Naive thymus-derived CD4-positive, alpha-beta T cell (primary cell): Measurements from ENCODE around the gene ADAMTS4. TPM values are rescaled to one million over a fixed set of nuclear protein-coding genes. Genes with fewer than 3 reads are reported as not detected.

Experiments
- ATAC-seq: fragments of 150-1000 bp; cut with Tn5 transposase; 2 replicates; pipeline ENCODE4 v1.10.0; 2021; ENCODE audit warnings: mild to moderate bottlenecking, moderate library complexity
- CTCF ChIA-PET: fragments of 350-600 bp; sonication (Branson Sonifier 250); formaldehyde crosslinking; loops from one replicate; lab custom pipeline; 2021; ENCODE audit warnings: antibody characterized with exemption; lab: Charles Lee
- POLR2A ChIA-PET: fragments of 350-600 bp; sonication (Branson Sonifier 250); formaldehyde crosslinking; loops from one replicate; lab custom pipeline; 2021; ENCODE audit warnings: antibody characterized with exemption, inconsistent platforms; lab: Charles Lee
- DNase-seq, 9 donors: peaks; one replicate each; pipeline versions ENCODE4 v3.0.0 to v3.0.0-alpha.2; 2020 to 2022; ENCODE audit warnings: mixed read lengths in 1 of 9
- H3K27ac ChIP-seq: one replicate; pipeline ENCODE4 v1.7.0; 2013; ENCODE audit warnings: mild to moderate bottlenecking, low read depth, low read length, moderate library complexity
- H3K27me3 ChIP-seq, 2 donors: one replicate each; pipeline ENCODE4 v1.7.0; 2013; ENCODE audit warnings: low read length in 2 of 2, mild to moderate bottlenecking in 2 of 2, moderate library complexity in 2 of 2; ENCODE audit not compliant: control insufficient read depth in 2 of 2, insufficient read depth in 2 of 2
- H3K36me3 ChIP-seq, 3 experiments: 1 replicate in 2 of 3; 2 replicates in 1 of 3; pipeline ENCODE4 v1.7.0; 2013; ENCODE audit warnings: low read length in 3 of 3, mild to moderate bottlenecking in 3 of 3, moderate library complexity in 1 of 3; ENCODE audit not compliant: insufficient read depth in 3 of 3, control insufficient read depth in 2 of 3
- H3K4me1 ChIP-seq, 2 donors: one replicate each; pipeline ENCODE4 v1.7.0; 2013; ENCODE audit warnings: low read length in 2 of 2, mild to moderate bottlenecking in 2 of 2, moderate library complexity in 1 of 2; ENCODE audit not compliant: control insufficient read depth in 2 of 2, insufficient read depth in 2 of 2
- H3K4me3 ChIP-seq: 2 replicates; pipeline ENCODE4 v1.7.0; 2013; ENCODE audit warnings: mild to moderate bottlenecking, low read length
- H3K9me3 ChIP-seq, 3 experiments: 1 replicate in 2 of 3; 2 replicates in 1 of 3; pipeline ENCODE4 v1.7.0; 2013; ENCODE audit warnings: low read length in 3 of 3; ENCODE audit not compliant: control insufficient read depth in 2 of 3
- H3K27ac Mint-ChIP-seq, 9 donors: one replicate each; pipeline ENCODE4 v1.8.0; 2020 to 2022; ENCODE audit warnings: mixed read lengths in 9 of 9, mild to moderate bottlenecking in 8 of 9, moderate library complexity in 5 of 9, inconsistent platforms in 2 of 9
- H3K27me3 Mint-ChIP-seq, 5 donors: one replicate each; pipeline ENCODE4 v1.8.0; 2021 to 2022; ENCODE audit warnings: mixed read lengths in 5 of 5, mild to moderate bottlenecking in 1 of 5
- H3K36me3 Mint-ChIP-seq, 5 donors: one replicate each; pipeline ENCODE4 v1.8.0; 2020 to 2022; ENCODE audit warnings: mixed read lengths in 5 of 5, mild to moderate bottlenecking in 3 of 5, inconsistent platforms in 1 of 5
- H3K4me1 Mint-ChIP-seq, 7 donors: one replicate each; pipeline ENCODE4 v1.8.0; 2020 to 2022; ENCODE audit warnings: mixed read lengths in 7 of 7, mild to moderate bottlenecking in 3 of 7, inconsistent platforms in 1 of 7
- H3K4me3 Mint-ChIP-seq, 10 donors: one replicate each; pipeline ENCODE4 v1.8.0; 2020 to 2022; ENCODE audit warnings: mild to moderate bottlenecking in 10 of 10, mixed read lengths in 10 of 10, moderate library complexity in 6 of 10, inconsistent platforms in 2 of 10
- H3K9me3 Mint-ChIP-seq, 11 donors: one replicate each; pipeline ENCODE4 v1.8.0; 2020 to 2022; ENCODE audit warnings: mixed read lengths in 11 of 11, mild to moderate bottlenecking in 4 of 11, inconsistent platforms in 1 of 11, moderate library complexity in 1 of 11
- intact Hi-C, 2 donors: fragments of 100-400 bp; cut with micrococcal nuclease; formaldehyde crosslinking; loops; one replicate each; pipeline ENCODE4 v1.15.1; 2023
- microRNA-seq: library from miRNA; unstranded; fragments of <30 nt; microRNA quantifications from one replicate; pipeline ENCODE4 v1.2.0, GENCODE V29; 2022; ENCODE audit warnings: borderline microRNAs expressed
- polyA plus RNA-seq, 2 donors: library from polyadenylated mRNA; unstranded; fragments of 300-500 nt; fragmentation: Illumina TruSeq; gene quantifications; one replicate each; pipeline ENCODE4 v1.2.3, GENCODE V29; 2021
- total RNA-seq, 6 experiments: library from RNA in 5 of 6; stranded (reverse) in 5 of 6; gene quantifications; 1 replicate in 5 of 6; 2 replicates in 1 of 6; pipeline ENCODE4 v1.2.3 and lab custom pipeline; 2021 to 2026

Gene ADAMTS4
- total and polyA plus RNA-seq, 7 experiments from 2014 or later, result 0.21 to 3.3 (median 1.1) TPM

DNA sequence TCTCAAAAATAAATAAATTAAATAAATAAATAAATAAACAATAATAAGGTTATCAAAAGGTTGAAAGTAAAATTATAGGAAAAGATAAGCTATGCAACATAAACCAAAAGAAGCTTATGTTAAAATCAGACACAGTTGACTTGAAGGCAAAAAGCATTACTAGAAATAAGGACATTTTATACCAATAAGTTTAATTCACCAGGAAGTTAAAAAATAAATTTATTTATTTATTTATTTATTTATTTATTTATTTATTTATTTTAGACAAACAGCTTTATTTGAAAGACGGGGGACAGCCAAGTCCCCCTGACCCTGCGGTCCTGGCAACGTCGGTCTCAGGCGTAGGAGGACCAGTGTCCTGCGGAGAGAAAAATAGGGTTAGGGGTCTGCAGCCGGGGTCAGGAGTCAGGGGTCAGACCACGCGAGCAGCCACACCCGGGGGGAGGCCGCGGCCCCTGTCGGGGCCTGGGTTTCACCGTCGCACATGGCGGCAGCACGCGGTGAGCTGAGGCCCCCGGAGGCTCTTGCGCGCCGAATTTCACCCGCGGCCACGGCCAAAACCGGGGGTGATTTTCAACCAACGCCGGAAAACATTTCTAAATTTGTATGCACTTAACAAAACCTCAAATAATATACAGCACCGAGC is 58.0 kb downstream of the ADAMTS4 start:
- Histone ChIP-seq H3K36me3 (no peaks in the 10 kb centered on the region), H3K27ac (no peak overlapping the region), H3K4me1 (no peaks in the 10 kb centered on the region), H3K9me3 (no peaks in the 10 kb centered on the region), H3K27me3 (no peaks in the 10 kb centered on the region), H3K4me3 (no peak overlapping the region)
- intact Hi-C loops, result no loop called here
- Mint-ChIP-seq H3K27me3 (no peaks in the 10 kb centered on the region), H3K9me3 (no peaks in the 10 kb centered on the region), H3K36me3 (no peaks in the 10 kb centered on the region), H3K4me3 (no peak overlapping the region), H3K27ac (no peak overlapping the region), H3K4me1 (peaks cover 0 to 11% (median 7%) of the 10 kb centered on the region in 7 donors)
- ATAC-seq, result no peak
- POLR2A ChIA-PET, result interaction anchor here (0.8 to 1.5 kb wide), 5 partner anchors 8 to 143 kb away, joined by 3 to 8 read pairs (median 3); partner anchors contain the start of genes DEDD, NIT1, PFDN2 and UFC1
- CTCF ChIA-PET, result interaction anchor here (0.5 to 2.7 kb wide), 8 partner anchors 17 to 244 kb away, joined by 3 to 19 read pairs (median 4); partner anchors contain the start of genes NIT1 and PFDN2
- DNase-seq, result no peak

DNA sequence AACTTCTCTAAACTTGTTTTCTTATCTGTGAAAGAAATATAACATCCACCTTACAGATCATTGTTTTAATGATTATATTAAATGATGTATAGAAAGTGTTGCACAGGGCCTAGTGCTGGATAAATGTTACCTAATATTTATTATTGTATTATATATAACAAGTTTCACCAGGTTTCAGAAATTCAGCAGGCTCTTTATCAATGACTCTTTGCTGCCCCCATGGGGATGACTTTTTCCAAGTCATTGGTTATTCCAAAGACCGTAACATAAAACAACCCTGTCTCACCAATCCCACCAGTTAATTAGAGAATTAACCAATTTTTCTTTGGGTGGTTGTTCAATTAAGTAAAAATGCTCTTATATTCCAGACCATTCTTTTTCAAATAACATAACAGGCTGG is 59.1 kb downstream of the ADAMTS4 start:
- ChIA-PET CTCF (interaction anchor here (0.6 to 2.7 kb wide), 6 partner anchors 42 to 741 kb away, joined by 3 to 19 read pairs (median 6); partner anchors contain the start of genes ARHGAP30, KLHDC9 and USF1), POLR2A (interaction anchor here (0.9 to 1.3 kb wide), 4 partner anchors 14 to 70 kb away, joined by 3 to 6 read pairs (median 4); partner anchors contain the start of genes ARHGAP30, PPOX and UFC1)
- peak; percentile 73 for ATAC-seq
- H3K27ac ChIP-seq, result no peak overlapping the region
- no peak overlapping the region for H3K4me3 Mint-ChIP-seq
- no peaks in the 10 kb centered on the region for H3K27me3 ChIP-seq
- peaks cover 0 to 4% (median 0%) of the 10 kb centered on the region in 5 donors for H3K36me3 Mint-ChIP-seq
- H3K9me3 ChIP-seq, result no peaks in the 10 kb centered on the region
- H3K36me3 ChIP-seq, result no peaks in the 10 kb centered on the region
- no peaks in the 10 kb centered on the region for H3K9me3 Mint-ChIP-seq
- no peak overlapping the region for H3K4me3 ChIP-seq
- intact Hi-C loops, result loop anchor here (1.0 to 10.0 kb wide), 9 partner anchors 41 to 795 kb away; partner anchors contain the start of genes COPA (in 1 of the 2), KLHDC9 (in 1 of the 2) and NCSTN (in 1 of the 2)
- no peaks in the 10 kb centered on the region for H3K4me1 ChIP-seq
- peak overlapping the region in 1 of 9 donors; percentile 54 for H3K27ac Mint-ChIP-seq
- peak in 5 of 9 donors; percentile 40 to 58 (median 50) for DNase-seq
- peaks cover 4 to 17% (median 10%) of the 10 kb centered on the region in 7 donors for H3K4me1 Mint-ChIP-seq
- H3K27me3 Mint-ChIP-seq, result no peaks in the 10 kb centered on the region

DNA sequence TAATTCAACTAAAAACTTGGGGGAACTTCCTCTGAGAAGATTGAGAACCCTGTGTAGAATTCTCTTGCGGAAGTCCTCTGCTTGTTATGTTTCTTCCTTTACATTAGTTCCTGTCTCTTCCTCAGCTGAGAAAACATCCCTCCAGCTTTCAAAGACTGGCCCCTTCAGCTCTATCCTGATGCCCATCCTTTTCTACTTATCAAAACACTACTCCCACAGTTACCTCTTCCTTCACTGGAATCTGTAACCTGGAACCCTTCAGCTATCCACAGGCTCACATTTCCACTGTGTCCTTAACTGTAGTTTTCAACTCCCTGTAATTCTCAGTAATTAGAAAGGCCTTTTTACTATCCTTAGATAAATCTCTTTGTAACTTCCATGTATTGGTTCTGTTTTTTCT is 60.4 kb downstream of the ADAMTS4 start:
- ATAC-seq, result no peak
- POLR2A ChIA-PET, result interaction anchor here (0.6 to 3.7 kb wide), 6 partner anchors 26 to 246 kb away, joined by 3 to 13 read pairs (median 4); partner anchors contain the start of genes ARHGAP30, PPOX and USF1
- peak overlapping the region in 8 of 9 donors; percentile 2 to 81 (median 62) for H3K27ac Mint-ChIP-seq

GRCh38 chr1:161137881-161138280 is 61.0 kb downstream of the ADAMTS4 start:
- H3K4me3 Mint-ChIP-seq, result peak overlapping the region in 3 of 10 donors; percentile 1 to 26 (median 8)
- ChIA-PET CTCF (interaction anchor here (0.7 to 2.1 kb wide), 13 partner anchors 16 to 185 kb away, joined by 3 to 8 read pairs (median 3); partner anchors contain the start of genes ARHGAP30, KLHDC9, NIT1 and PFDN2), POLR2A (interaction anchor here (0.6 to 4.0 kb wide), 6 partner anchors 15 to 246 kb away, joined by 3 to 18 read pairs (median 4); partner anchors contain the start of genes ARHGAP30, UFC1 and USF1)
- Histone ChIP-seq H3K4me1 (peaks cover 6 to 8% of the 10 kb centered on the region in 2 donors), H3K27ac (no peak overlapping the region), H3K36me3 (peaks cover 0 to 3% (median 0%) of the 10 kb centered on the region in 3 experiments), H3K9me3 (no peaks in the 10 kb centered on the region), H3K4me3 (no peak overlapping the region), H3K27me3 (no peaks in the 10 kb centered on the region)
- peaks cover 5 to 17% (median 10%) of the 10 kb centered on the region in 7 donors for H3K4me1 Mint-ChIP-seq
- no peaks in the 10 kb centered on the region for H3K9me3 Mint-ChIP-seq
- DNase-seq, result no peak
- ATAC-seq, result no peak
- H3K36me3 Mint-ChIP-seq, result peaks cover 0 to 4% (median 0%) of the 10 kb centered on the region in 5 donors
- intact Hi-C loops, result loop anchor here (5.0 to 10.0 kb wide), 5 partner anchors 146 to 793 kb away; partner anchors contain the start of genes COPA (in 1 of the 2) and NCSTN (in 1 of the 2)
- peak overlapping the region in 4 of 9 donors; percentile 5 to 81 (median 38) for H3K27ac Mint-ChIP-seq
- no peaks in the 10 kb centered on the region for H3K27me3 Mint-ChIP-seq

More for the DNA sequence above, 60.4 kb downstream of the ADAMTS4 start:
- Histone ChIP-seq H3K4me1 (peaks cover 5% of the 10 kb centered on the region in 2 donors), H3K36me3 (no peaks in the 10 kb centered on the region), H3K4me3 (no peak overlapping the region), H3K9me3 (no peaks in the 10 kb centered on the region), H3K27ac (no peak overlapping the region), H3K27me3 (no peaks in the 10 kb centered on the region)
- Mint-ChIP-seq H3K27me3 (no peaks in the 10 kb centered on the region), H3K36me3 (peaks cover 0 to 4% (median 0%) of the 10 kb centered on the region in 5 donors), H3K4me3 (peak overlapping the region in 5 of 10 donors; percentile 1 to 35 (median 10)), H3K9me3 (no peaks in the 10 kb centered on the region), H3K4me1 (peaks cover 5 to 17% (median 10%) of the 10 kb centered on the region in 7 donors)
- CTCF ChIA-PET, result interaction anchor here (0.6 to 2.1 kb wide), 13 partner anchors 17 to 431 kb away, joined by 3 to 8 read pairs (median 3); partner anchors contain the start of genes ARHGAP30, KLHDC9, NIT1 and PFDN2
- intact Hi-C loops, result loop anchor here (5.0 to 10.0 kb wide), 5 partner anchors 146 to 794 kb away; partner anchors contain the start of genes COPA (in 1 of the 2) and NCSTN (in 1 of the 2)
- no peak for DNase-seq

Small RNA genes within 50 kb of the gene (microRNA-seq; reads per million reads assigned to microRNA genes)
- not detected for gene MIR5187

Other genes with a start within 250 kb of the ADAMTS4 start
- gene ITLN2, start 244.2 kb downstream of the ADAMTS4 start, total RNA-seq, result not detected
- not detected for gene ITLN2, start 244.2 kb downstream of the ADAMTS4 start, polyA plus RNA-seq
- 10 to 100 TPM; 11.3 to 23.7 (median 16.5) TPM for gene F11R, start 177.9 kb downstream of the ADAMTS4 start, total RNA-seq
- gene F11R, start 177.9 kb downstream of the ADAMTS4 start, polyA plus RNA-seq, result 10 to 100 TPM; 12.7 to 14.4 TPM
- 10 to 100 TPM; 49.8 to 84.0 (median 58.2) TPM for gene TSTD1, start 160.1 kb downstream of the ADAMTS4 start, total RNA-seq
- gene TSTD1, start 160.1 kb downstream of the ADAMTS4 start, polyA plus RNA-seq, result 100 to 1,000 TPM; 349 to 494 TPM
- 100 to 1,000 TPM in 1 of 5 experiments, 10 to 100 TPM in 4; 71.6 to 115 (median 91.7) TPM for gene USF1, start 153.1 kb downstream of the ADAMTS4 start, total RNA-seq
- 1 to 10 TPM; 3.9 to 5.5 TPM for gene USF1, start 153.1 kb downstream of the ADAMTS4 start, polyA plus RNA-seq
- 100 to 1,000 TPM; 152 to 291 (median 235) TPM for gene ARHGAP30, start 129.2 kb downstream of the ADAMTS4 start, total RNA-seq
- gene ARHGAP30, start 129.2 kb downstream of the ADAMTS4 start, polyA plus RNA-seq, result 100 to 1,000 TPM; 128 to 258 TPM
- gene NECTIN4, start 109.5 kb downstream of the ADAMTS4 start, total RNA-seq, result not detected
- gene NECTIN4, start 109.5 kb downstream of the ADAMTS4 start, polyA plus RNA-seq, result not detected
- gene KLHDC9, start 100.7 kb downstream of the ADAMTS4 start, total RNA-seq, result 1 to 10 TPM in 1 of 5 experiments, under 1 TPM in 1, not detected in 3; 0.40 to 1.1 TPM
- gene KLHDC9, start 100.7 kb downstream of the ADAMTS4 start, polyA plus RNA-seq, result under 1 TPM in 1 of 2 donors, not detected in 1; 0.74 TPM
- 10 to 100 TPM; 32.0 to 67.9 (median 34.0) TPM for gene PFDN2, start 81.0 kb downstream of the ADAMTS4 start, total RNA-seq
- gene PFDN2, start 81.0 kb downstream of the ADAMTS4 start, polyA plus RNA-seq, result 10 to 100 TPM; 66.6 to 84.0 TPM
- gene NIT1, start 80.9 kb downstream of the ADAMTS4 start, total RNA-seq, result 10 to 100 TPM; 23.3 to 49.6 (median 41.8) TPM
- 10 to 100 TPM; 14.1 to 28.4 TPM for gene NIT1, start 80.9 kb downstream of the ADAMTS4 start, polyA plus RNA-seq
- gene DEDD, start 66.4 kb downstream of the ADAMTS4 start, total RNA-seq, result 10 to 100 TPM; 34.3 to 43.0 (median 36.0) TPM
- 10 to 100 TPM; 34.0 to 48.7 TPM for gene DEDD, start 66.4 kb downstream of the ADAMTS4 start, polyA plus RNA-seq
- gene UFC1, start 45.1 kb downstream of the ADAMTS4 start, total RNA-seq, result 100 to 1,000 TPM in 2 of 5 experiments, 10 to 100 TPM in 3; 83.7 to 116 (median 98.9) TPM
- gene UFC1, start 45.1 kb downstream of the ADAMTS4 start, polyA plus RNA-seq, result 100 to 1,000 TPM; 129 to 132 TPM
- gene USP21, start 39.6 kb downstream of the ADAMTS4 start, total RNA-seq, result 10 to 100 TPM; 36.0 to 66.0 (median 38.6) TPM
- 10 to 100 TPM; 15.2 to 35.0 TPM for gene USP21, start 39.6 kb downstream of the ADAMTS4 start, polyA plus RNA-seq
- 10 to 100 TPM; 39.7 to 76.2 (median 43.4) TPM for gene PPOX, start 32.6 kb downstream of the ADAMTS4 start, total RNA-seq
- 10 to 100 TPM; 20.1 to 22.9 TPM for gene PPOX, start 32.6 kb downstream of the ADAMTS4 start, polyA plus RNA-seq
- 10 to 100 TPM; 40.5 to 83.7 (median 54.3) TPM for gene B4GALT3, start 21.5 kb downstream of the ADAMTS4 start, total RNA-seq
- gene B4GALT3, start 21.5 kb downstream of the ADAMTS4 start, polyA plus RNA-seq, result 10 to 100 TPM; 36.2 to 52.5 TPM
- gene NDUFS2, start 3.3 kb upstream of the ADAMTS4 start, total RNA-seq, result 100 to 1,000 TPM in 2 of 5 experiments, 10 to 100 TPM in 3; 64.1 to 131 (median 85.3) TPM
- 100 to 1,000 TPM in 1 of 2 donors, 10 to 100 TPM in 1; 94.6 to 102 TPM for gene NDUFS2, start 3.3 kb upstream of the ADAMTS4 start, polyA plus RNA-seq
- 100 to 1,000 TPM in 1 of 5 experiments, 10 to 100 TPM in 3, 1 to 10 TPM in 1; 2.6 to 171 (median 14.5) TPM for gene FCER1G, start 16.2 kb upstream of the ADAMTS4 start, total RNA-seq
- gene FCER1G, start 16.2 kb upstream of the ADAMTS4 start, polyA plus RNA-seq, result 1 to 10 TPM; 2.7 to 5.1 TPM
- gene APOA2, start 24.6 kb upstream of the ADAMTS4 start, total RNA-seq, result not detected
- not detected for gene APOA2, start 24.6 kb upstream of the ADAMTS4 start, polyA plus RNA-seq
- gene TOMM40L, start 27.0 kb upstream of the ADAMTS4 start, total RNA-seq, result 10 to 100 TPM in 4 of 5 experiments, 1 to 10 TPM in 1; 8.9 to 24.3 (median 11.8) TPM
- 1 to 10 TPM; 6.0 to 6.4 TPM for gene TOMM40L, start 27.0 kb upstream of the ADAMTS4 start, polyA plus RNA-seq
- gene NR1I3, start 39.1 kb upstream of the ADAMTS4 start, total RNA-seq, result not detected
- not detected for gene NR1I3, start 39.1 kb upstream of the ADAMTS4 start, polyA plus RNA-seq
- gene PCP4L1, start 59.7 kb upstream of the ADAMTS4 start, total RNA-seq, result not detected
- gene PCP4L1, start 59.7 kb upstream of the ADAMTS4 start, polyA plus RNA-seq, result under 1 TPM in 1 of 2 donors, not detected in 1; 0.15 TPM
- 10 to 100 TPM in 2 of 5 experiments, 1 to 10 TPM in 3; 2.3 to 12.4 (median 6.2) TPM for gene MPZ, start 110.9 kb upstream of the ADAMTS4 start, total RNA-seq
- gene MPZ, start 110.9 kb upstream of the ADAMTS4 start, polyA plus RNA-seq, result not detected
- 100 to 1,000 TPM in 3 of 5 experiments, 10 to 100 TPM in 2; 66.3 to 174 (median 106) TPM for gene SDHC, start 115.3 kb upstream of the ADAMTS4 start, total RNA-seq
- gene SDHC, start 115.3 kb upstream of the ADAMTS4 start, polyA plus RNA-seq, result 100 to 1,000 TPM; 201 to 274 TPM
- not detected for gene CFAP126, start 168.8 kb upstream of the ADAMTS4 start, total RNA-seq
- gene CFAP126, start 168.8 kb upstream of the ADAMTS4 start, polyA plus RNA-seq, result not detected